ENCODE data around the gene EAF1. TPM values are rescaled to one million over a fixed set of nuclear protein-coding genes. Genes with fewer than 3 reads are reported as not detected.
"Not testable (repeated sequence)": the region's sequence is repeated elsewhere in the genome, so short reads cannot be mapped to it uniquely, and the experiment has no call there.

Gene EAF1
- total RNA-seq, 1 experiment from 2014 or later = 32.8 TPM

- no peak for DNase-seq (ENCODE audit: low read depth)
Measured at GRCh38 chr3:15479400-15480224, 52.2 kb downstream of the EAF1 start.

DNA sequence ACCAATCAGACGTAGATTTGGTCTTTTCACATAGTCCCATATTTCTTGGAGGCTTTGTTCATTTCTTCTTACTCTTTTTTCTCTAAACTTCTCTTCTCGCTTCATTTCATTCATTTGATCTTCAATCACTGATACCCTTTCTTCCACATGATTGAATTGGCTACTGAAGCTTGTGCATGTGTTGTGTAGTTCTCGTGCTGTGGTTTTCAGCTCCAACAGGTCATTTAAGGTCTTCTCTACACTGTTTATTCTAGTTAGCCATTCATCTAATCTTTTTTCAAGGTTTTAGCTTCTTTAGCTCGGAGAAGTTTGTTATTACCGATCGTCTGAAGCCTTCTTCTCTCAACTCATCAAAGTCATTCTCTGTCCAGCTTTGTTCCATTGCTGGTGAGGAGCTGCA, 57.2 kb downstream of the EAF1 start:
- not testable (repeated sequence) for DNase-seq (ENCODE audit: low read depth)

- DNase-seq (ENCODE audit: low read depth) = no peak
Measured at GRCh38 chr3:15486020-15486419, 58.6 kb downstream of the EAF1 start.

- DNase-seq (ENCODE audit: low read depth) = no peak
Measured at GRCh38 chr3:15486979-15487378, 59.6 kb downstream of the EAF1 start.

DNA sequence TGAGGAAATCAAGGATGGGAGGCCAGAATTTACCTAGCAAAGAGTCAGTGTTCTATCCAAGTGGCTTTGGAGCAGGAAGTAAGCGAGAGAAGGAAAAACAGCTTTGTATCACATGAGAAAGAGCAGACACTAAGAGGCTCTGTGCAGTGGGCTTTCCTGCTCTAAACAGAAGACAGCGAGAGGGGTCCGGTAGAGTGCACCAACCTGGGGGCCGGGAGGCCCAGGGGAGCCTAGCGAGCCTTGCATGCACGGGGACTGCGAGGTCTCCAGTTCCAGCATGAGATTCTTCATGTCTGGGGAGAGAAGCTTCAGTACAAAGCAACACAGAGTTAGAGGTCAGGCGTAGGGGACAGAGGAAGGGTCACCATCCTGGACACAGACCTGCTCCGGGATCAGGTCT, 60.6 kb downstream of the EAF1 start:
- DNase-seq (ENCODE audit: low read depth) = no peak

DNA sequence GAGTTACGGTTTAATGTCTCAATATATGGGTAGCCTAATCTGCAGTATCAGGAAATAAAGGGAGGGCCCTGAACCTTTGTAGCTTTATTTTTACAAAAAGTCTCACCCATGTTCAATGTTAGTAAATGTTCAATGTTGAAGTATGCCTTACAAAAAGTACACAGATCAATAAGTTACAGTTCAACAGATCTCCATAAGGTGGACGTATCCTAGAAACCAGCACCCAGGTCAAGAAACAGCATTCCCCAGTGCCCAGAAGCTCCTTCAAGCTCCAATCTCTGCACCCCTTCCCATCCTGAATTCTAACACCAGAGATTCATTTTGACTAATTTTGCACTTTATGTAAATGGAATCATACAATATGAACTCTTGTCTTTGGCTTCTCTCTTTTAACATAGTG, 62.8 kb downstream of the EAF1 start:
- no peak for DNase-seq (ENCODE audit: low read depth)

GRCh38 chr3:15491143-15491542, 63.7 kb downstream of the EAF1 start:
- no peak for DNase-seq (ENCODE audit: low read depth)

Other genes starting within 250 kb of the EAF1 start
- 13.1 and 21.0 TPM in 2 replicates for gene CAPN7, start 221.4 kb upstream of the EAF1 start, total RNA-seq (2014; rRNA removed; shearing (Covaris generic))
- gene SH3BP5, start 95.0 kb upstream of the EAF1 start, total RNA-seq (2014; rRNA removed; shearing (Covaris generic)) = 9.2 and 9.9 TPM in 2 replicates
- 11.4 and 21.6 TPM in 2 replicates for gene METTL6, start 54 bp upstream of the EAF1 start, total RNA-seq (2014; rRNA removed; shearing (Covaris generic))
- 0.12 and 0.27 TPM in 2 replicates for gene COLQ, start 94.1 kb downstream of the EAF1 start, total RNA-seq (2014; rRNA removed; shearing (Covaris generic))
- gene HACL1, start 174.0 kb downstream of the EAF1 start, total RNA-seq (2014; rRNA removed; shearing (Covaris generic)) = 19.5 and 23.6 TPM in 2 replicates
- gene BTD, start 174.1 kb downstream of the EAF1 start, total RNA-seq (2014; rRNA removed; shearing (Covaris generic)) = 24.2 and 34.6 TPM in 2 replicates

All from M059J (cell line).